ENCODE data around the gene SERPINB8.

DNA sequence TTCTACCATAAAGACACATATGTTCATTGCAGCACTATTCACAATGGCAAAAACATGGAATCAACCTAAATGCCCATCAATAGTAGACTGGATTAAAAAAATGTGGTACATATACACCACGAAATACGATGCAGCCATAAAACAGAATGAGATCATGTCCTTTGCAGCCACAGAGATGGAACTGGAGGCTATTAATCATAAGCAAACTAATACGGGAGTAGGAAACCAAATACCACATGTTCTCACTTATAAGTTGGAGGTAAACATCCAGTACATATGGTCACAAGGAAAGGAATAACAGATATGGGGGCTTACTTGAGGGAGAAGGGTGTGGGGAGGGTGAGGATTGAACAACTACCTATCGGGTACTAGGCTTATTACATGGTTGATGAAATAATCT is 13.1 kb upstream of the SERPINB8 start:
- TF ChIP-seq, protein P1, sequence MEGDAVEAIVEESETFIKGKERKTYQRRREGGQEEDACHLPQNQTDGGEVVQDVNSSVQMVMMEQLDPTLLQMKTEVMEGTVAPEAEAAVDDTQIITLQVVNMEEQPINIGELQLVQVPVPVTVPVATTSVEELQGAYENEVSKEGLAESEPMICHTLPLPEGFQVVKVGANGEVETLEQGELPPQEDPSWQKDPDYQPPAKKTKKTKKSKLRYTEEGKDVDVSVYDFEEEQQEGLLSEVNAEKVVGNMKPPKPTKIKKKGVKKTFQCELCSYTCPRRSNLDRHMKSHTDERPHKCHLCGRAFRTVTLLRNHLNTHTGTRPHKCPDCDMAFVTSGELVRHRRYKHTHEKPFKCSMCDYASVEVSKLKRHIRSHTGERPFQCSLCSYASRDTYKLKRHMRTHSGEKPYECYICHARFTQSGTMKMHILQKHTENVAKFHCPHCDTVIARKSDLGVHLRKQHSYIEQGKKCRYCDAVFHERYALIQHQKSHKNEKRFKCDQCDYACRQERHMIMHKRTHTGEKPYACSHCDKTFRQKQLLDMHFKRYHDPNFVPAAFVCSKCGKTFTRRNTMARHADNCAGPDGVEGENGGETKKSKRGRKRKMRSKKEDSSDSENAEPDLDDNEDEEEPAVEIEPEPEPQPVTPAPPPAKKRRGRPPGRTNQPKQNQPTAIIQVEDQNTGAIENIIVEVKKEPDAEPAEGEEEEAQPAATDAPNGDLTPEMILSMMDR (IDR thresholded peaks at IDR 0.05; ENCODE audit: low read depth, low read length, poor library complexity, severe bottlenecking) = no peak
- no peak for TF ChIP-seq EZH2phosphoT487 (IDR thresholded peaks at IDR 0.05; ENCODE audit: borderline replicate concordance, low read length)

Data from DOHH2 (cell line).